Measurements from ENCODE around the gene ACP1.
"Not testable (repeated sequence)": the region's sequence is repeated elsewhere in the genome, so short reads cannot be mapped to it uniquely, and the experiment has no call there.

Gene ACP1

DNA sequence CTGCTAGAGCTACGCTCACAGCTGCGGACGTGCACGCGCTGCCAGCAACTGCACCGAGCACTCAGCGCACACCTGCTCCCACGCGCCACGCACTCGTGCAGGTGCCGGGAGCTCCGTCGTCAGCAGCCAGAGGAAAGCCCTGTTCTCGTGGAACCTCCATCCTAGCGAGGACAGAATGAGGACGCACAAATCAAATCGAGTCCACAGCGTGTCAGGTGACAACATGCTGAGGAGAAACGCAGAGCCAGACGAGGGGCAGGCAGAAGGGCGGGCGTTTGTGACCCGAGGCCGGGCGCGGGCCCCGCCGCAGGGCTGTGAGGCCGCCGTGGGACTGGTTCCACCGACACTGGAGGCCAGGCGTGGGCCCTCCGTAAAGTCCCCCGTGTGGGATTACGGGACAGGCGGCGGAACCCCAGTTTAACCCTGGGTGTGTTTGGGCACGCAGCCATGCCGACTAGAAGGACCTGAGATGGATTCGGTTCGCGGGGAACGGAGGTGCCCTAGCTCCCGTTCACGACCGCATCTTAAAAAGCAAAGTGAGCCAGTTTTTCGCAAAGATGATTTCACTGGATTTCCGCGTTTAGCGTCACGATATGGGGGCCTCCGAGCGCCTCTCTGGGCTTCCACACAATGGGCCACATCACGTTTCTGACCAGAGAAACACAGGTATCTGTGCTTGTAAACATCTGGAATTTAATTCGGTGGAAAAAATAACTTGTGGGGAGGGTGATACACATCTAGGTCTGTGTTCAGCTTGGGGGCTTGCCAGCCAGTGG is 50.0 kb downstream of the ACP1 start:
- DNase-seq: no peak

- DNase-seq: not testable (repeated sequence)
Observed at GRCh38 chr2:315925-316324, 51.2 kb downstream of the ACP1 start.

GRCh38 chr2:316381-316780 is 51.6 kb downstream of the ACP1 start:
- DNase-seq: no peak

DNA sequence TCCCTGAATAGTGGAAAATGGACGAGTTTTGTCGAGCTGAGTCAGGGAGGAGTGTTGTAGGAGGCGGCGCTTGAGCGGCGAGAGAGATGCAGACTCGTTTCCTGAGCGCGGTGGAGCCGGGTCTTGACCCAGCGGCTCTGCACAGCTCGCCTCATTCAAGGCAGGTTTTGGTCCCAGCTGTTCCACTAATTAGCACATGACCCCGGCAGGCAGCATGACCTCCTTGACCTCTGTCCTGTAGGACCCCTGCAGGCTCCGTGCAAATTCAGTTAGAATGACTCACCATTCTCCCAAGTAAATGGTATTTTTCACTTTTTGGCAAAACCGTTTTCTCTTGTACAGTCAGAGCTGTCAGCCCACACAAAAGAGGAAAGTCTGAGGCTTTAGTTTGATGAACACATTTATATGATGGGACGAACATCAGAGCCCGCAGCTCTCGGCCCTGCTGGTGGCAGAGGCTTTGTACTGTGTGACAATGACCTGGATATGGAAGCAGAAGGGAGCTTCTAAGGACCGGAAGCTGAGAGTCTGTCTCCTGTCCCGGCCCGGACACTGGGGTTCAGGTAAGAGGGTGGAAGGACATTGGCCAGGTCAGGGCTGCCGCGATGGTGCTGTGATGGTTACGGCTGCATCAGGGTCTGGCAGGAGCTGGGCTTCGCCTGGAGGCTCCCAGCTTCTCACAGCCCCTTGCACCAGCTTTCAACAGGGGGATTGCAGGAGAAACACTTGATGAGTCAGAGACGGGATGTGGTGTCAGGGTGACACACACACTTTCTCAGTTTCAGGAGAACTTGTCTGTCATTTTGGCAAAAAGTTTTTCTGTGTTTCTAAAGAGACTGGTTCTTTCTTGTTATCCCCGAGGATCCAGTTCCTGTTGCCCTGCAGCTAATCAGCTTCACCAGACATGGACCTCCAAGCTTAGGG is 53.0 kb downstream of the ACP1 start:
- no peak for DNase-seq

- DNase-seq: no peak
Observed at GRCh38 chr2:319059-319600, 54.4 kb downstream of the ACP1 start.

DNA sequence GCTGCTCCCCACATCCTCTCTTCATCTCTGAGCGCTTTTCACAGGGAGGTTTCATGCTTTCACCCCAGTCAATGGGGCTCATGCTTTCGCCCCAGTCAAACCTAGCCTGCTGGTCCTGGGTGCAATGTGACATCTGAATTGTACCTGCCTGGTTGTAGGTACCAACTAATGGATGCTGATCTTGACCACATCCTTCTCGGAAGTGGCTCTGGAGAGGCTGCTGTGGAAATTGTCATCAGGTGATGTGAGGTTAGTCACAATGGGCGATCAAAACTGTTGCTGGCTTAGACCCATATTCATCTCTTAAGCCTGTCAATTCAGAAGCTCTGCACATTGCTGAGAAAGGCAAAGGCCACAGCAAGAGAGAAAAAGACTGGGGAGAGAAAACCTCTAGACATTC is 55.8 kb downstream of the ACP1 start:
- DNase-seq: no peak

GRCh38 chr2:322326-322725 is 57.6 kb downstream of the ACP1 start:
- DNase-seq: no peak

- no peak for DNase-seq
Observed at GRCh38 chr2:323035-323434, 58.3 kb downstream of the ACP1 start.

All from DMS 273 treated with DMSO at 0.1 percent for 48 hours (cell line).